ENCODE results near the gene HDAC6. TPM values are rescaled to one million over a fixed set of nuclear protein-coding genes. Genes with fewer than 3 reads are reported as not detected.

The HDAC6 gene
- total and polyA plus RNA-seq, 10 of the 15 experiments (the other 5 are each of a cell fraction or from before 2014, with no cell fraction given) = 8.3 to 47.0 (median 34.1) TPM

- no peak for TF ChIP-seq ZBTB40 (IDR thresholded peaks at IDR 0.05; ENCODE audit: borderline replicate concordance)
- no peak for TF ChIP-seq MAX (IDR thresholded peaks at IDR 0.05; ENCODE audit: low read depth, low read length)
- no peak for TF ChIP-seq KDM1A (IDR thresholded peaks at IDR 0.05; ENCODE audit: borderline replicate concordance)
- TF ChIP-seq NKRF (conservative IDR thresholded peaks at IDR 0.05) = no peak
- no peak for TF ChIP-seq MEF2A (IDR thresholded peaks at IDR 0.05; ENCODE audit: insufficient read depth, low read depth, low read length)
- TF ChIP-seq NRF1 (conservative IDR thresholded peaks at IDR 0.05; ENCODE audit: low read depth, low read length) = no peak
- peak; percentile 74 for TF ChIP-seq MLLT1 (IDR thresholded peaks at IDR 0.05)
- TF ChIP-seq SMC3 (IDR thresholded peaks at IDR 0.05; ENCODE audit: borderline replicate concordance, low read length) = no peak
- TF ChIP-seq SMARCA5 (IDR thresholded peaks at IDR 0.05) = no peak
- no peak for TF ChIP-seq SPI1 (IDR thresholded peaks at IDR 0.05; ENCODE audit: borderline replicate concordance, insufficient read depth, low read depth, low read length)
- TF ChIP-seq JUNB (IDR thresholded peaks at IDR 0.05) = no peak
- peak; percentile 66 for TF ChIP-seq POLR2A (IDR thresholded peaks at IDR 0.05; ENCODE audit: low read depth, low read length)
- TF ChIP-seq POLR2AphosphoS5 (IDR thresholded peaks at IDR 0.05; ENCODE audit: low read length) = peak; percentile 59; the same call in 1 of the 2 replicates
- TF ChIP-seq MTA3 (IDR thresholded peaks at IDR 0.05; ENCODE audit: borderline replicate concordance, low read length) = no peak
- TF ChIP-seq TCF3 (IDR thresholded peaks at IDR 0.05; ENCODE audit: borderline replicate concordance, insufficient read depth, low read depth, low read length) = no peak
Observed at GRCh38 chrX:48802089-48802904, 430 bp downstream of the HDAC6 start (continued).
